Measurements from ENCODE around the gene FUT1.

DNA sequence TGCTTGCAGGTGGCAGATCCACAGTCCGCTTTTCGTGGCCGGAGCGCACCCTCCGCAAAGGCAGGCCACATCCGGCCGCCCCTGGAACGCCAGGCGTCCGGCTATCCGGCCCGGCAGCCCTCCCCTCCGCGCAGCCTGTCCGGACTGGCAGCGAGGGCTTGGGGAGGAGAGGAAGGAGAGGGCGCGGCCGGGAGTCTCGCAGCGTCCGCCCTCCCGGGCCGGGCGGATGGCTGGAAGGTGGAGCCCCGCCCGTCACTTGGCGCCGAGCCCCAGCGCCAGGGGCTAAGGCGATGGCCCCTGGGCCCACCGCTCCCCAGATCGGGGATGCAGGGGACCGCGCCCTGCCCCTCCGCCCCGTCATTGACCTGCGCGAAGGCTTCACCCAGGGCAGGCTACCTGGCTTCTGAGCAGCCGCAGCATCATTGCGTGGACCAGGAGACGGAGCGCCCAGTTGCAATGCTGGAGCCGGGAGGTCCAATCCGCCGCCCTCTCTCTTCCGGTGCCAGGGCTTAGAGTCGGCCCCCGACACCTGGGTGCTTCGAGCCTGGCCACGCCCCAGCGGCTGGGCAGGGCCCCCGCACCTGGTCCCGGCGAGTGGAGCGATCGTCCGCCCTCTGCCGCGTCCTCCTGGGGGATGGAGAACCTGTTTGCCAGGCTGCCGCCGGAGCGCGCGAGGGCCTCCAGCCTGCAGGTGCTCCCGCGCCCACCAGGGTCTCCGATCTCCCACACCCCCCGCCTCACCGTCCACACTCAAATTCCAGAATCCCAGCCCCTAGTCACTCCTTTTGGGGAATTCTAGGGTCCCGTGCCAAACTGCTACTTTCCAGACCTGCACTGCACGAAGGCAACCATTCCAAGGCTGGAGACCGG is at the start of gene FUT1:
- TF ChIP-seq, protein P1, sequence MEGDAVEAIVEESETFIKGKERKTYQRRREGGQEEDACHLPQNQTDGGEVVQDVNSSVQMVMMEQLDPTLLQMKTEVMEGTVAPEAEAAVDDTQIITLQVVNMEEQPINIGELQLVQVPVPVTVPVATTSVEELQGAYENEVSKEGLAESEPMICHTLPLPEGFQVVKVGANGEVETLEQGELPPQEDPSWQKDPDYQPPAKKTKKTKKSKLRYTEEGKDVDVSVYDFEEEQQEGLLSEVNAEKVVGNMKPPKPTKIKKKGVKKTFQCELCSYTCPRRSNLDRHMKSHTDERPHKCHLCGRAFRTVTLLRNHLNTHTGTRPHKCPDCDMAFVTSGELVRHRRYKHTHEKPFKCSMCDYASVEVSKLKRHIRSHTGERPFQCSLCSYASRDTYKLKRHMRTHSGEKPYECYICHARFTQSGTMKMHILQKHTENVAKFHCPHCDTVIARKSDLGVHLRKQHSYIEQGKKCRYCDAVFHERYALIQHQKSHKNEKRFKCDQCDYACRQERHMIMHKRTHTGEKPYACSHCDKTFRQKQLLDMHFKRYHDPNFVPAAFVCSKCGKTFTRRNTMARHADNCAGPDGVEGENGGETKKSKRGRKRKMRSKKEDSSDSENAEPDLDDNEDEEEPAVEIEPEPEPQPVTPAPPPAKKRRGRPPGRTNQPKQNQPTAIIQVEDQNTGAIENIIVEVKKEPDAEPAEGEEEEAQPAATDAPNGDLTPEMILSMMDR (conservative IDR thresholded peaks at IDR 0.05; ENCODE audit: low read length): no peak
- no peak for TF ChIP-seq EZH2phosphoT487 (IDR thresholded peaks at IDR 0.05; ENCODE audit: borderline replicate concordance, low read depth, low read length)
